ENCODE data around the gene MXD1.
"Not testable (repeated sequence)": the region's sequence is repeated elsewhere in the genome, so short reads cannot be mapped to it uniquely, and the experiment has no call there.

MXD1 gene

GRCh38 chr2:69914950-69915945, at the start of gene MXD1:
MXD1 (plus strand) TSS chr2:69915109; CDS start chr2:69915331, 222 bp downstream.
- in situ Hi-C loops (cut with MboI; ENCODE audit: low sequenced_read_pairs), result loop anchor here (5.0 to 25.0 kb wide), 4 partner anchors 150 to 722 kb away; partner anchors contain the start of gene SNRPG

GRCh38 chr2:69888451-69888850, 26.5 kb upstream of the MXD1 start:
- in situ Hi-C loops (cut with MboI; ENCODE audit: low sequenced_read_pairs), result no loop called here

GRCh38 chr2:69889302-69889701, 25.6 kb upstream of the MXD1 start:
- in situ Hi-C loops (cut with MboI; ENCODE audit: low sequenced_read_pairs), result no loop called here

DNA sequence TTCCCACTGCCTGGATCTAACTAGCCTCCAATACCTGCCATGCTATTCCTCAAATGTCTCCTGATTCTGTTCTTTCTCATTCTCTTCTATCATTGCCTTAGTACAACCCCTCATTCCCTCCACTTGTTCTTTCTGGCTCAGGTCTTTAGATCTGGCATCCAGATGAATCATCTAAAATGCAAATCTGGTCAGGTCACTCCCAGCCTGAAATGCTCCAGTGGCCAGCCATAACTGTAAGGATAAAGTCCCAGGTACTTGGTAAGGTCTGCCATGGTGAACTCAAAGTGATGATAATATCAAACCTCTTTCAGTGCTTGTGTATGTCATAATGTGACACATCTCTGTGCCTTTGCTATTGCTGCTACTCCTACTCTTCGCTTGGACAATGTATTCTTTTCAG, 24.0 kb upstream of the MXD1 start:
- in situ Hi-C loops (cut with MboI; ENCODE audit: low sequenced_read_pairs), result no loop called here

- in situ Hi-C loops (cut with MboI; ENCODE audit: low sequenced_read_pairs), result not testable (repeated sequence)
Measured at GRCh38 chr2:69892838-69893424, 22.0 kb upstream of the MXD1 start.

DNA sequence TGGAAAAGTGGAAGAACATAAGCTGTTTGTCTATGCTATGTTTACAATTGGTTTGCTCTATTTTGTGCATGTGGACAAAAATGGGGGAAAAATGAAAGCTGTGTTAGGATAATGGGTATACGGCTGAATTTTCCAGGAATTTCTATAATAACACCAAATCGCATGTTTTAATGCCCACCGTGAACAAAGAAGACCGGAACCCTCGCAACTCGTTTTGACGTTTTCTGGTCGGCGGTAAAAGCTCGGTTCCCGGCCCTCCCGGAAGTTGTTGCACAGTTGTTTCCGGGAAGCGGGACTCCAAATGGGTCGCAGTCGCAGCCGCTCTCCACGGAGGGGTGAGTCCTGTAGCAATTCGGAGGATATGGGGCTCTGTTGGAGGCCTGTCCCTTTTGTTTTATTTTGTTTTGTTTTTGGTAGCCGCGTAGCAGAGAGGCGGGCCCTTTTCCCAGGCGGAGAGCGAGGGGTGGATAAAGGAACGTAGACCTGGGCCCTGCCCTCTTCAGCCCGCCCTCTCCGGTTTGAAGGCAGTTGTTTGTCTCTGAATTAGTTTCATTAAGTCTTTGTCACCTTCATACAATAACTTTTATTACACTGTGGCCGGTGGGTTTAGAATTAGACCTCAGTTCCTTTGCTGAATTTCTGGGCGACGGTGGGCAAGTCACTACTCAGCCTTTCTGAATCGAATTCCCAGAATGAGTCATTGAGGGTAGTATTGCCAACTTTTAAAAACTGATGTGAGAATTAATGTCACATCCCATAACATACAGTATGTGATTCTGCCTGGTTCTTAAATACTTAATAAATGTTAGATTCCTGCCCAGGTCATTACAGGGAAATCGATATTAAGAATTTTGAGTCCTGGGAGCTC, 21.0 kb upstream of the MXD1 start, which contains the start of gene SNRNP27:
Gene SNRNP27 (plus strand): TSS at position 273 of the 868 bp plus-strand sequence. CDS start 29 bp downstream, at position 302.
- in situ Hi-C loops (cut with MboI; ENCODE audit: low sequenced_read_pairs), result no loop called here

DNA sequence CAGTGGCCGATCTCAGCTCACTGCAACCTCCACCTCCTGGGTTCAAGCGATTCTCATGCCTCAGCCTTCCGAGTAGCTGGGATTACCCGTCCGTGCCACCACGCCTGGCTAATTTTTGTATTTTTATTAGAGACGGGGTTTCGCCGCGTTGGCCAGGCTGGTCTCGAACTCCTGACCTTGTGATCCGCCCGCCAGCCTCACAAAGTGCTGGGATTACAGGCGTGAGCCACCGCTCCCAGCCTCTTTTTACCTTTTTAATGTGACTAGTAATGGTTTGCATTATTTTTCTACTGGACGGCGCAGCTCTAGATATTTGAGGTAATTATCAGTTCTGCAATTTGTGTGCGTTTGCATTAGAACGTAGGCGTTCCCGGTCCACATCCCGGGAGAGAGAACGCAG, 20.2 kb upstream of the MXD1 start:
- in situ Hi-C loops (cut with MboI; ENCODE audit: low sequenced_read_pairs), result not testable (repeated sequence)

DNA sequence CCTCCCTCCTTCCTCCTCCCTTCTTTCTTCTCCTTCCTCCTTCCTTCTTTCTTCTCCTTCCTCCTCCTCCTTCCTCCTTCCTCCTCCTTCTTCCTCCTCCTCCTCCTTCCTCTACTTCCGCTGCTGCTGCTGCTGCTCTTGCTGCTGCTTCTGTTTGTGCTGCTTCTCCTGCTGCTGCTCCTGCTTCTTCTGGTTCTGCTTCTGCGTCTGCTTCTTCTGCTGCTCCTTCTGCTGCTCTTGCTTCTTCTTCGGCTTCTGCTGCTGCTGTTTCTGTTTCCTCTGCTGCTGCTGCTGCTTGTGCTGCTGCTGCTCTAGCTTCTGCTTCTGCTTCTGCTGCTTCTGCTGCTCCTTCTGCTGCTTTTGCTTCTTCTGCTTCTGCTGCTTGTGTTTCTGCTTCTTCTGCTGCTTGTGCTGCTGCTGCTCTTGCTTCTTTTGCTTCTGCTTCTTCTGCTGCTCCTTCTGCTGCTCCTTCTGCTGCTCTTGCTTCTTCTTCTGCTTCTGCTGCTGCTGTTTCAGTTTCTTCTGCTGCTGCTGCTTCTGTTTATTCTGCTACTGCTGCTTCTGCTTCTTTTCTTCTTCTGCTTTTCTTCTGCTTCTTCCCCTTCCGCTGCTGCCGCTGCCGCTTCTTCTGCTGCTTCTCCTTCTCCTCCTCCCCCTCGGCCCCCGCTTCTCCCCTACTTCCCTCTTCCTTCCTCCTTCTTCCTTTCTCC, 12.5 kb upstream of the MXD1 start:
- in situ Hi-C loops (cut with MboI; ENCODE audit: low sequenced_read_pairs), result loop anchor here (25.0 kb wide), 2 partner anchors 385 to 735 kb away; partner anchors contain the start of gene SNRPG

- in situ Hi-C loops (cut with MboI; ENCODE audit: low sequenced_read_pairs), result loop anchor here (25.0 kb wide), 2 partner anchors 380 to 730 kb away; partner anchors contain the start of gene SNRPG
Measured at GRCh38 chr2:69907216-69907615, 7.7 kb upstream of the MXD1 start.

DNA sequence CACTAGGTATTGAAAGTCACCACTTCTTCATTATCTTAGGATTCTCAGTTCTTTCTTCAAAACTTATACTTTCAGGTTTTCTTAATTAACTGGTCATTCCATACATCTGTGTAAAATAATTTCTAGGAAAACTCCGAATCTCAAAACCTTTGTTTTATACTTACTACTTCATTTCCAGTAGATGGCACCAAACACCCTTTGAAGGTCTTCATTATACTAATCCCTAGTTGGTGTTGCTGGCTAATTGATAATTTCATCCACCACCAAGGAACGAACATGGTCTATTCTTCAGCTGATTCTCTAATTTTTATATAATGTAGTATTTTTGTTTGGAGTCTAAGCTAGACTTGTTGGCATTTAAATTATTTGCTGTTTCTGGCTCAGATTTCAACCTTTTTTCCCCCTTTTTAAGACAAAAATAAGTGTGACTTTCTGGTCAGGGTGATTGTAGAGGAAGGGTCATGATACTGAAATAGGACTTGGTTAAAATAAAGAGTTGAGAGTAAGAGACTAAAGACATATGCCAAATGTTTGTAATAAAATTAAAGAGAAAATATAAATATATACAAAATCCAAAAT, 2.8 kb upstream of the MXD1 start:
- in situ Hi-C loops (cut with MboI; ENCODE audit: low sequenced_read_pairs), result loop anchor here (5.0 to 25.0 kb wide), 4 partner anchors 153 to 725 kb away; partner anchors contain the start of gene SNRPG

DNA sequence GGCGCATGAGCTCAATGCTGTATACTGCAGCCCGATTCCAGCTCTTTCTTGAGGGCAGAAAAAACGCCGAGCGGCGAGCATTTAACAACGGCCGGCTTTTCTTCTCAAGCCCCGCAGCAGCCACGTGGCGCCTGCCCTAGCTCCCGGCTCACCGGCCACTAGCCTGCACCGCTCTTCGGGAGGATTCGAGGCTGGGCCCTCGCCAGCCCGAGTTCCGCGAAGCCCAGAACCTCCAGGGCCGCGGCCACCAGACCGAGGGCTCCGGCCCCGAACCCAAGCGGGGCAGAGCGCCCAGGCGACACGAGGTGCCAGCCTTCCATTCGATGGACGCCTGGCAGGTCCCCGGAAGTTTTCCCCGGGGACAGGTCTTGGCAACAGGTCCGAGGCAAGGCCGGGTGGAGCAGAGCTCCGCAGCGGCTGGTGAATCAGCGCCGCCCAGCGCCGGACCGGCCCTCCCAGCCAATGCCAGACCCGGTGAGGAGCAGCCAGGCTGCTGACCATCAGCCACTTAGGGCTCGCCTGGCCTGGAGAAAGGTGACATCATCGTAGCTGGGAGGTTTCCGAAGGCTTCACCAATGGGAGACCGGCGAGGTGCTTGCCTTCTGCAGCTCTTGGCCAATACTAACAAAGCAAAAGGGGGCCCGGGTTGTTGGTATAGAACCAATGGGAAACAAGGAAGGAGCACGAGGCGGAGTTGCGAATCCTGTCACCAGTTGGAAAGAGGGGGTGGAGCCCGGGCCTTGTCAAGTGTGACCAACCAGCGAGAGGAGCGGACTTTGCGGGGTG, 552 bp upstream of the MXD1 start:
- in situ Hi-C loops (cut with MboI; ENCODE audit: low sequenced_read_pairs), result loop anchor here (5.0 to 25.0 kb wide), 4 partner anchors 150 to 723 kb away; partner anchors contain the start of gene SNRPG

DNA sequence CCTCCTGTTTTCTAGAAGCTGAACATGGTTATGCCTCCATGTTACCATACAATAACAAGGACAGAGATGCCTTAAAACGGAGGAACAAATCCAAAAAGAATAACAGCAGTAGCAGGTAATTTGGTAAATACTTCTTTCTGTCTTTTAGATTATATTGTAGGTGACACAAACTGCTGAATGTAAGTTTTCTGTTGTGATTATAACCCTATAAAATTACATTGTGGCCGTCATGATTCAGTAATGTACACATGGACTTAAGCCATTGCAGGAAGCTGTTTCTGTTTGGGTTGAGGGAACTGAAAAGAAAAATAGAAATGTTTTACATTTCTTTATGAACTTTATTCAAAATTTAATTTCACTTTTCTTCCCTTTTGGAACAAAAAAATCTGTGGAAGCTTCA, 1.2 kb downstream of the MXD1 start:
- in situ Hi-C loops (cut with MboI; ENCODE audit: low sequenced_read_pairs), result loop anchor here (10.0 to 25.0 kb wide), 3 partner anchors 149 to 721 kb away; partner anchors contain the start of gene SNRPG

DNA sequence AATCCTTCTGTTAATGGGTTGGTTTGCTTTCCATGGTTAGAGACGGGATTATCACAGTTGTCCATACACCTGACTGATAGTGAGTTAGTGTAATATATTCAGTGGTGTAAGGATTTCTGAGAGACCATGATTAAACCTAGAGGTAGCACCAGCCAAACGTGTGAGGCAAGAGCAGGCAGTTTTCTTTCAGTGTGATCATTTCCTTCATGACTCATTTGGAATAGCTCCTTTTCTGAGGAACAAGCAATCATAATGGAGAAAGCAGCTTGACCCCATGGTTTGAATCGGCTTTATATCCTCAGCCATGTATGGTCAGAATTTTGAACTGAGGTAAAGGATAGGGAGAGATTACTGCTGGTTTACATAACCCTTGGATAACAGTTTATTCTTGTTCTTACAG, 2.9 kb downstream of the MXD1 start:
- in situ Hi-C loops (cut with MboI; ENCODE audit: low sequenced_read_pairs), result loop anchor here (10.0 to 25.0 kb wide), 3 partner anchors 147 to 719 kb away; partner anchors contain the start of gene SNRPG

DNA sequence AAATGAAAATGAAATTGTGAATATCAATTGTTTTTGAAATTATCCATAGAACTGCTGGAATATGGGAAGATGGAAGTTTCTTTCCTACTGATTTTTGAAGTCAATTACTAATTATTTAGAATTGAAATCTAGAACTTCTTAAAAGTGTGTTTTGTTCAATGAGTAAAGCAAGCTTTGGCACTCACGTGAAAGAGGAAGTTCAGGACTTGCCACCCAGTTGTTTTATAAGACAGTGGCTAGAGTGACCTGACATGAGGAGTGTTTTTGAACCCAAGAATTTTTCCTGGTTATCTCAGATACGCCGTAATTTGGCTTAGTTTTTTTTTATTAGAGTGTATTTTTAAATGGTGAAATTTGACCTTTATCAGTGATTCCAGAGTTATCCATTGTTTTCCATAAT, 3.5 kb downstream of the MXD1 start:
- in situ Hi-C loops (cut with MboI; ENCODE audit: low sequenced_read_pairs), result loop anchor here (10.0 to 25.0 kb wide), 3 partner anchors 146 to 719 kb away; partner anchors contain the start of gene SNRPG

DNA sequence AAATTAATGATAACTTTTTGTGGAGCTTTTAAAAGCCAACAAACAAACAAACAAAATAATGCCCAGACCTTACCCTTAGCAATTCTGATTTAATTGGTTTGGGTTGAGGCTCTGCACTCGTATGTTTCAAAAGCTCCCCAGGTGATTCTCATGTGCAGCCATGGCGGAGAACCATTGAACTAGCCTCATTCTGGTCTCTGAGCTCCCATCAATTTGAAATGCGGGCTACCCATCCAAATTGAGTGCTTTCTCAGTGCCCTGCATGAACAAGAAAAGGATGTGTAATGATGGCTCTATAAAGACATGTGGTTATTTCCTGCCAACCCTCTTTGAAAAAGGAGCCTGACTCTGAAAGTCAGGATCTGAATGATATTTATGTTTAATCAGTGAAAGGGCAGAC, 8.2 kb downstream of the MXD1 start:
- in situ Hi-C loops (cut with MboI; ENCODE audit: low sequenced_read_pairs), result loop anchor here (25.0 kb wide), 2 partner anchors 364 to 714 kb away; partner anchors contain the start of gene SNRPG

DNA sequence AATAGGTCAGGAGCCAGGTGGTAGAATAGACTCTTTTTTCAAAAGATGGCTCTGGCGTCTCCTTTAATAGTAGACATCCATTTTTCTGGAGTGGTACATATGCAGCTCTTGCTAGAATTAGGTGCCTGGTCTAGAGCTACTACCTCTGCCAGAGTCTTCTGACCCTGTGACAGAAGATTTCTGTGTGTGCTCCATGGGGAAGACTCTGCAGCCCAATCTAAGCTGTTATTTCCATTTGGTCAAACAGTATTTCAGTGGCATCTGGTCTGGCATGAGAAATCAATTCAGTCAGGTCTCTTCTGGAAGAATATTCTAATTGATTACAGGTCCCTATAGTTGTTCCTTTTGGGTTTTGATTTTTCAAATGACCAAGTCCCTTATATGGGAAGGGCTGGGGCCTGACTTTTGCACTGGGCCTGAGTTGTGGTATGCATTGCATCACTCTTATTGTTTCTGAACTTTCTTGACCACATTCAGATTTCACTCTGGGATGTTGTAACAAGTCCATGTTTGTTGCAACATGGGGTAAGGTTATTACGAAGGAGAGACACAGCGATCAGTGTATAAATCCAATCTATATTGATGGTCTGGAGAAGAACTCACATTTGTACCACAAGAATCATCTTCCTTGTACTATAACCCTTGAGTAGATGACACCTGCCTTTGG, 12.1 kb downstream of the MXD1 start:
- in situ Hi-C loops (cut with MboI; ENCODE audit: low sequenced_read_pairs), result no loop called here

- in situ Hi-C loops (cut with MboI; ENCODE audit: low sequenced_read_pairs), result no loop called here
Measured at GRCh38 chr2:69931832-69932595, 17.1 kb downstream of the MXD1 start.

Data from HL-60/S4 (cell line).